IMR-90 (cell line): Measurements from ENCODE around the gene SGMS1. TPM values are rescaled to one million over a fixed set of nuclear protein-coding genes. Genes with fewer than 3 reads are reported as not detected.

Source experiments
- ATAC-seq: fragments of 200-7000 bp; cut with Tn5 transposase; 2 replicates; pipeline ENCODE4 v1.9.1; 2020; ENCODE audit warnings: low read depth, mild to moderate bottlenecking, moderate library complexity
- BruUV-seq: library from RNA; stranded (reverse); fragments of 400-500 nt; replicated peaks from 2 replicates; lab custom pipeline; 2021; lab: Mats Ljungman, UMichigan
- CTCF ChIA-PET: fragments of 300-600 bp; formaldehyde crosslinking; extraction: SDS; loops from one replicate; lab custom pipeline; 2021; ENCODE audit warnings: antibody characterized with exemption; lab: Yijun Ruan, JAX
- POLR2A ChIA-PET: fragments of 300-600 bp; sonication (Branson Sonifier 250); formaldehyde crosslinking; loops from one replicate; lab custom pipeline; 2022; ENCODE audit warnings: antibody characterized with exemption; ENCODE audit not compliant: unreplicated experiment; lab: Charles Lee
- DNase-seq: peaks from one replicate; pipeline ENCODE4 v3.0.0; 2013
- H2AFZ ChIP-seq: replicated peaks from 2 replicates; pipeline ENCODE3; 2013; ENCODE audit warnings: low read length, mild to moderate bottlenecking; ENCODE audit not compliant: poor library complexity
- H2AK5ac ChIP-seq: 2 replicates; pipeline ENCODE4 v1.6.1; 2013; ENCODE audit warnings: low read depth, low read length, inconsistent platforms
- H2AK9ac ChIP-seq: replicated peaks from 2 replicates; pipeline ENCODE3; 2013; ENCODE audit warnings: mild to moderate bottlenecking, low read depth, low read length, moderate library complexity; ENCODE audit not compliant: poor library complexity
- H2BK120ac ChIP-seq: 2 replicates; pipeline ENCODE4 v1.6.1; 2013; ENCODE audit warnings: low read depth, low read length, inconsistent platforms
- H2BK15ac ChIP-seq: 3 replicates; pipeline ENCODE4 v1.6.1; 2013; ENCODE audit warnings: low read depth, low read length, inconsistent platforms
- H2BK20ac ChIP-seq: 2 replicates; pipeline ENCODE4 v1.6.1; 2013; ENCODE audit warnings: low read depth, mild to moderate bottlenecking, inconsistent platforms, low read length, moderate library complexity
- H2BK5ac ChIP-seq: 2 replicates; pipeline ENCODE4 v1.6.1; 2013; ENCODE audit warnings: mild to moderate bottlenecking, low read depth, low read length, inconsistent platforms; ENCODE audit not compliant: poor library complexity, severe bottlenecking
- H3K14ac ChIP-seq: replicated peaks from 2 replicates; pipeline ENCODE4 v1.6.1; 2013; ENCODE audit warnings: low read depth, low read length, inconsistent platforms
- H3K18ac ChIP-seq: 2 replicates; pipeline ENCODE4 v1.6.1; 2013; ENCODE audit warnings: low read depth, low read length, control low read depth
- H3K23ac ChIP-seq: 2 replicates; pipeline ENCODE4 v1.6.1; 2013; ENCODE audit warnings: low read depth, low read length, inconsistent platforms
- H3K27ac ChIP-seq: 2 replicates; pipeline ENCODE4 v1.5.1; 2013; ENCODE audit warnings: mild to moderate bottlenecking, control low read depth, low read length; ENCODE audit not compliant: insufficient read depth
- H3K27me3 ChIP-seq: 2 replicates; pipeline ENCODE4 v1.6.1; 2013; ENCODE audit warnings: low read length; ENCODE audit not compliant: control insufficient read depth, insufficient read depth
- H3K36me3 ChIP-seq: 2 replicates; pipeline ENCODE4 v1.6.1; 2013; ENCODE audit warnings: low read length, mixed read lengths; ENCODE audit not compliant: control insufficient read depth, insufficient read depth
- H3K4ac ChIP-seq: 2 replicates; pipeline ENCODE4 v1.6.1; 2013; ENCODE audit warnings: low read depth, low read length, inconsistent platforms
- H3K4me1 ChIP-seq: 2 replicates; pipeline ENCODE4 v1.6.1; 2013; ENCODE audit warnings: low read length, mixed read lengths; ENCODE audit not compliant: control insufficient read depth, insufficient read depth
- H3K4me2 ChIP-seq: 2 replicates; pipeline ENCODE4 v1.6.1; 2013; ENCODE audit warnings: low read depth, mild to moderate bottlenecking, control low read depth, low read length, moderate library complexity
- H3K4me3 ChIP-seq: 2 replicates; pipeline ENCODE4 v1.5.1; 2013; ENCODE audit warnings: low read depth, mild to moderate bottlenecking, control low read depth, low read length, moderate library complexity; ENCODE audit not compliant: insufficient read depth
- H3K56ac ChIP-seq: 2 replicates; pipeline ENCODE4 v1.6.1; 2013; ENCODE audit warnings: low read length, inconsistent platforms; ENCODE audit not compliant: insufficient read depth; ENCODE audit errors: extremely low read depth
- H3K79me1 ChIP-seq, 2 experiments: 2 replicates each; pipeline ENCODE4 v1.6.1; 2013; ENCODE audit warnings: low read length in 2 of 2, inconsistent platforms in 1 of 2, low read depth in 1 of 2
- H3K9ac ChIP-seq: 2 replicates; pipeline ENCODE4 v1.6.1; 2013; ENCODE audit warnings: low read depth, low read length, control low read depth
- H3K9me1 ChIP-seq: 2 replicates; pipeline ENCODE4 v1.6.1; 2013; ENCODE audit warnings: low read length, inconsistent platforms; ENCODE audit not compliant: insufficient read depth
- H3K9me3 ChIP-seq: 2 replicates; pipeline ENCODE4 v1.6.1; 2013; ENCODE audit warnings: low read length; ENCODE audit not compliant: control insufficient read depth, insufficient read depth
- H4K20me1 ChIP-seq: 2 replicates; pipeline ENCODE4 v1.6.1; 2013; ENCODE audit warnings: low read length, inconsistent platforms; ENCODE audit not compliant: insufficient read depth
- H4K5ac ChIP-seq: 2 replicates; pipeline ENCODE4 v1.6.1; 2013; ENCODE audit warnings: mild to moderate bottlenecking, low read depth, low read length, control low read depth
- H4K8ac ChIP-seq, 2 experiments: 2 replicates each; pipeline ENCODE4 v1.6.1; 2013; ENCODE audit warnings: low read depth in 2 of 2, low read length in 2 of 2, control low read depth in 1 of 2, inconsistent platforms in 1 of 2
- H4K91ac ChIP-seq: 2 replicates; pipeline ENCODE4 v1.6.1; 2013; ENCODE audit warnings: low read depth, low read length, inconsistent platforms; ENCODE audit not compliant: insufficient read depth
- BHLHE40 ChIP-seq: fragments of 150-350 bp; IDR thresholded peaks from 2 replicates; pipeline ENCODE4 v1.6.1; 2016; ENCODE audit warnings: mild to moderate bottlenecking, low read depth, low read length
- CEBPB ChIP-seq: IDR thresholded peaks from 2 replicates; pipeline ENCODE4 v1.6.1; 2012; ENCODE audit warnings: low read depth, low read length, improper control_type of control experiment
- CHD1 ChIP-seq: IDR thresholded peaks from 2 replicates; pipeline ENCODE4 v1.6.1; 2012; ENCODE audit warnings: low read depth, low read length, improper control_type of control experiment
- CTCF ChIP-seq: conservative IDR thresholded peaks from 2 replicates; pipeline ENCODE4 v1.5.1; 2012; ENCODE audit warnings: mild to moderate bottlenecking, low read depth, low read length, improper control_type of control experiment
- ELK1 ChIP-seq: fragments of 150-350 bp; IDR thresholded peaks from 2 replicates; pipeline ENCODE4 v1.6.1; 2016; ENCODE audit warnings: low read depth, mild to moderate bottlenecking, low read length, moderate library complexity, borderline replicate concordance
- FOS ChIP-seq: fragments of 150-350 bp; IDR thresholded peaks from 2 replicates; pipeline ENCODE4 v1.6.1; 2016; ENCODE audit warnings: low read depth, low read length
- MAFK ChIP-seq: IDR thresholded peaks from 2 replicates; pipeline ENCODE4 v1.6.1; 2012; ENCODE audit warnings: low read depth, low read length, improper control_type of control experiment
- MAZ ChIP-seq: IDR thresholded peaks from 2 replicates; pipeline ENCODE4 v1.6.1; 2012; ENCODE audit warnings: low read depth, mild to moderate bottlenecking, low read length, improper control_type of control experiment, moderate library complexity, borderline replicate concordance
- MXI1 ChIP-seq: IDR thresholded peaks from 2 replicates; pipeline ENCODE4 v1.6.1; 2012; ENCODE audit warnings: low read depth, mild to moderate bottlenecking, low read length, moderate library complexity, borderline replicate concordance
- NFE2L2 ChIP-seq: fragments of 150-350 bp; IDR thresholded peaks from 2 replicates; pipeline ENCODE4 v1.6.1; 2016; ENCODE audit warnings: low read depth, mild to moderate bottlenecking, low read length
- POLR2A ChIP-seq: IDR thresholded peaks from 2 replicates; pipeline ENCODE4 v1.6.1; 2012; ENCODE audit warnings: mild to moderate bottlenecking, low read depth, low read length
- RAD21 ChIP-seq: IDR thresholded peaks from 2 replicates; pipeline ENCODE4 v1.6.1; 2012; ENCODE audit warnings: low read length, improper control_type of control experiment
- RCOR1 ChIP-seq: IDR thresholded peaks from 2 replicates; pipeline ENCODE4 v1.6.1; 2012; ENCODE audit warnings: mild to moderate bottlenecking, low read length, improper control_type of control experiment; ENCODE audit not compliant: insufficient replicate concordance
- RFX5 ChIP-seq: IDR thresholded peaks from 2 replicates; pipeline ENCODE4 v1.8.0; 2012; ENCODE audit warnings: low read depth, mild to moderate bottlenecking, low read length, moderate library complexity
- SMC3 ChIP-seq: fragments of 150-350 bp; IDR thresholded peaks from 2 replicates; pipeline ENCODE4 v1.6.1; 2016; ENCODE audit warnings: low read depth, mild to moderate bottlenecking, antibody characterized with exemption, low read length, moderate library complexity
- USF2 ChIP-seq: fragments of 150-350 bp; IDR thresholded peaks from 2 replicates; pipeline ENCODE4 v1.6.1; 2017; ENCODE audit warnings: mild to moderate bottlenecking, antibody characterized with exemption, low read length, low read depth
- WGBS, 2 experiments: methylation state at CpG; one replicate each; pipeline versions ENCODE4 v1.1.5 to v1.1.7; 2013; ENCODE audit warnings: missing lambda C conversion rate in 2 of 2; ENCODE audit not compliant: insufficient read length in 1 of 2; ENCODE audit errors: extremely low coverage in 2 of 2; 5-methylcytosine and 5-hydroxymethylcytosine counted together
- dilution Hi-C: fragments of 300-500 bp; cut with HindIII; formaldehyde crosslinking; loops from one replicate; pipeline ENCODE4 v1.14.3; 2018; ENCODE audit warnings: low sequenced_read_pairs; ENCODE audit not compliant: unreplicated experiment
- in situ Hi-C: fragments of 300-500 bp; cut with MboI; formaldehyde crosslinking; loops from 3 replicates; pipeline ENCODE4 v1.14.3; 2019; ENCODE audit warnings: low sequenced_read_pairs, inconsistent platforms, mixed read lengths
- intact Hi-C: fragments of 100-400 bp; cut with micrococcal nuclease; formaldehyde crosslinking; loops from 2 replicates; pipeline ENCODE4 v1.10.0; 2022
- polyA plus RNA-seq, 3 experiments: library from polyadenylated mRNA; depleted of rRNA; stranded (reverse); fragments of >200 nt; gene quantifications; 2 replicates each; pipeline ENCODE4 v1.2.3, GENCODE V29; 2012; ENCODE audit warnings: low replicate concordance in 1 of 3
- total RNA-seq: library from RNA; depleted of rRNA; stranded (reverse); fragments of >200 nt; gene quantifications from 2 replicates; pipeline ENCODE4 v1.2.3, GENCODE V29; 2012

SGMS1 gene
- total and polyA plus RNA-seq, 2 of the 4 experiments (the other 2 are of a cell fraction), result 9.8 to 30.8 TPM

- POLR2A ChIA-PET, result no interaction called here
- no CpG with 5 or more reads among the region's 2 CpGs for WGBS, 2 experiments
- no peak overlapping the region for H2BK120ac ChIP-seq
- TF ChIP-seq POLR2A, result no peak
- TF ChIP-seq MAFK, result no peak
- no peak for TF ChIP-seq FOS
- TF ChIP-seq MXI1, result no peak
- TF ChIP-seq MAZ, result no peak
- no peak for TF ChIP-seq CHD1
- TF ChIP-seq USF2, result no peak
- no peak for TF ChIP-seq RFX5
- no peak for TF ChIP-seq RCOR1
- TF ChIP-seq RAD21, result no peak
- TF ChIP-seq NFE2L2, result no peak
- no peak for TF ChIP-seq ELK1
- no peak for TF ChIP-seq CEBPB
- TF ChIP-seq CTCF, result no peak
- TF ChIP-seq BHLHE40, result no peak
- no peak for TF ChIP-seq SMC3
- ATAC-seq (no peak), DNase-seq (no peak)
- no peak overlapping the region for H3K9ac ChIP-seq
- CTCF ChIA-PET, result interaction anchor here (0.9 kb wide), 1 partner anchor 11 kb away, joined by 3 read pairs; no protein-coding TSS in a partner anchor
- H3K4me3 ChIP-seq, result no peak overlapping the region
- peaks cover 3% of the 10 kb centered on the region for H3K4me1 ChIP-seq
- dilution Hi-C loops (no loop called here), in situ Hi-C loops (no loop called here), intact Hi-C loops (no loop called here)
- H2AFZ ChIP-seq, result no peak overlapping the region
- no peak overlapping the region for H3K18ac ChIP-seq
- no peak overlapping the region for H3K14ac ChIP-seq
- no peak overlapping the region for H4K8ac ChIP-seq
- H3K27me3 ChIP-seq, result no peaks in the 10 kb centered on the region
- no peak overlapping the region for H2BK20ac ChIP-seq
- H3K9me1 ChIP-seq, result no peaks in the 10 kb centered on the region; the same call in 1 of the 2 replicates
- no peak overlapping the region for H2AK9ac ChIP-seq
- H3K4me2 ChIP-seq, result no peak overlapping the region
- H3K23ac ChIP-seq, result no peak overlapping the region
- no peak overlapping the region for H3K56ac ChIP-seq
- H3K27ac ChIP-seq, result no peak overlapping the region
- no peaks in the 10 kb centered on the region for H3K36me3 ChIP-seq
- no peak overlapping the region for H4K91ac ChIP-seq
- no peaks in the 10 kb centered on the region for H3K9me3 ChIP-seq
- no peak overlapping the region for H2AK5ac ChIP-seq
- H2BK15ac ChIP-seq, result no peak overlapping the region
- no peak overlapping the region for H2BK5ac ChIP-seq
- no peak overlapping the region for H3K4ac ChIP-seq
- peaks cover 16 to 47% of the 10 kb centered on the region in 2 experiments for H3K79me1 ChIP-seq
- BruUV-seq, result no TSS peak
- no peak overlapping the region for H4K5ac ChIP-seq
- no peaks in the 10 kb centered on the region for H4K20me1 ChIP-seq
These were observed 238.9 kb downstream of the SGMS1 start for GRCh38 chr10:50384898-50385297.
